GM23248 (cell line): ENCODE measurements around the gene TRPM3. TPM values are rescaled to one million over a fixed set of nuclear protein-coding genes. Genes with fewer than 3 reads are reported as not detected.

Experiments used
- DNase-seq: peaks from one replicate; pipeline ENCODE4 v3.0.0-alpha.2; 2015
- H2AFZ ChIP-seq: fragments of 200-600 bp; sonication (generic); 2 replicates; pipeline ENCODE4 v1.6.1; 2016; ENCODE audit warnings: antibody characterized with exemption
- H3F3A ChIP-seq: fragments of 200-600 bp; sonication (generic); 2 replicates; pipeline ENCODE4 v1.6.1; 2016; ENCODE audit warnings: mild to moderate bottlenecking, antibody characterized with exemption, mixed run types; ENCODE audit not compliant: insufficient read depth
- H3K27ac ChIP-seq: fragments of 200-600 bp; sonication (generic); 2 replicates; pipeline ENCODE4 v1.5.1; 2016; ENCODE audit warnings: mild to moderate bottlenecking
- H3K27me3 ChIP-seq: fragments of 200-600 bp; sonication (generic); replicated peaks from 2 replicates; pipeline ENCODE4 v1.6.1; 2016; ENCODE audit warnings: mild to moderate bottlenecking; ENCODE audit not compliant: insufficient read depth
- H3K36me3 ChIP-seq: fragments of 200-600 bp; sonication (generic); 2 replicates; pipeline ENCODE4 v1.6.1; 2016; ENCODE audit warnings: low read depth, mild to moderate bottlenecking
- H3K4me1 ChIP-seq: fragments of 200-600 bp; sonication (generic); 2 replicates; pipeline ENCODE4 v1.6.1; 2016; ENCODE audit warnings: mild to moderate bottlenecking; ENCODE audit not compliant: insufficient read depth
- H3K4me2 ChIP-seq: fragments of 200-600 bp; sonication (generic); one replicate; pipeline ENCODE4 v1.6.1; 2016; ENCODE audit warnings: mild to moderate bottlenecking; ENCODE audit not compliant: unreplicated experiment
- H3K4me3 ChIP-seq: fragments of 200-600 bp; sonication (generic); 2 replicates; pipeline ENCODE4 v1.5.1; 2016; ENCODE audit warnings: mild to moderate bottlenecking
- H3K79me2 ChIP-seq: fragments of 200-600 bp; sonication (generic); 2 replicates; pipeline ENCODE4 v1.6.1; 2016; ENCODE audit warnings: mild to moderate bottlenecking; ENCODE audit not compliant: insufficient read depth
- H3K9ac ChIP-seq: fragments of 200-600 bp; sonication (generic); 2 replicates; pipeline ENCODE4 v1.6.1; 2016; ENCODE audit warnings: mild to moderate bottlenecking
- H3K9me2 ChIP-seq: fragments of 200-600 bp; sonication (generic); 2 replicates; pipeline ENCODE4 v1.6.1; 2016; ENCODE audit warnings: mixed run types, mild to moderate bottlenecking, moderate library complexity; ENCODE audit not compliant: insufficient read depth
- H3K9me3 ChIP-seq: fragments of 200-600 bp; sonication (generic); one replicate; pipeline ENCODE4 v1.6.1; 2017; ENCODE audit warnings: low read depth
- H4K20me1 ChIP-seq: fragments of 200-600 bp; sonication (generic); 2 replicates; pipeline ENCODE4 v1.6.0; 2016; ENCODE audit not compliant: insufficient read depth
- EZH2 ChIP-seq: fragments of 200-600 bp; sonication (generic); IDR thresholded peaks from 2 replicates; pipeline ENCODE4 v1.6.1; 2018; ENCODE audit warnings: antibody characterized with exemption, mild to moderate bottlenecking; ENCODE audit not compliant: insufficient read depth, poor library complexity, severe bottlenecking
- EZH2phosphoT487 ChIP-seq: fragments of 200-600 bp; sonication (generic); IDR thresholded peaks from 2 replicates; pipeline ENCODE4 v1.6.1; 2018; ENCODE audit warnings: antibody characterized with exemption, moderate library complexity, mild to moderate bottlenecking, low read depth; ENCODE audit not compliant: insufficient read depth
- WGBS, 2 experiments: methylation state at CpG; one replicate each; pipeline ENCODE4 v1.1.6; 2015 to 2017; ENCODE audit warnings: low lambda C conversion rate in 2 of 2, low coverage in 1 of 2; ENCODE audit errors: missing lambda C conversion rate in 2 of 2; 5-methylcytosine and 5-hydroxymethylcytosine counted together
- in situ Hi-C: fragments of 300-500 bp; cut with MboI; formaldehyde crosslinking; loops from 2 replicates; pipeline ENCODE4 v1.15.0; 2020
- polyA plus RNA-seq: library from polyadenylated mRNA; unstranded; fragments of >200 nt; fragmentation: Nextera tagmentation; extraction: Ambion mirVana; gene quantifications from 2 replicates; pipeline ENCODE4 v1.2.1, GENCODE V29; 2016
- total RNA-seq: library from RNA; depleted of rRNA; stranded (reverse); fragments of >200 nt; shearing (Covaris generic); gene quantifications from 2 replicates; pipeline ENCODE4 v1.2.3, GENCODE V29; 2014

Gene TRPM3
- total and polyA plus RNA-seq, 2 experiments from 2014 or later = not detected

DNA sequence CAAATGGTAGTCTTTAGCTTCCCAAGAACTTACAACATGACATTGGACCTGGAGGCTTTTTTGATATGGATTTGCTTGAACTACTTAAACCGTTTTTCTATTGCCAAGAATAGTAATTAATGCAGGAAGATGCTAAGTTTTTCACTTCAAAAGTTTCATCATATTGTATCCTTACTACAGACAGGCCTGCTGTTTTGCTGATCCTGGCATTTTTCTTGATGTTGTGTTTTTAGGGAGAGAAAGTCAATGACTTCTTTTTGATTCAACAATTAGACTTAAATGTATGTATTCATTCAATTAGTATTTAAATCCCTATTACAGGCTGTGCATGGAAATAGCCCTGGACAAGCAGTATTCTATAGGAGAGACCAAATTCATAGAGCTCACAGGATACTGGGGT is 172.7 kb downstream of the TRPM3 start:
- in situ Hi-C loops = no loop called here
- Histone ChIP-seq H2AFZ (no peak overlapping the region), H3F3A (peaks cover 3% of the 10 kb centered on the region; the same call in 1 of the 2 replicates), H3K4me3 (no peak overlapping the region), H3K79me2 (no peaks in the 10 kb centered on the region), H3K4me2 (no peak overlapping the region), H3K27ac (no peak overlapping the region), H3K27me3 (no peaks in the 10 kb centered on the region), H3K36me3 (no peaks in the 10 kb centered on the region), H3K9me3 (no peaks in the 10 kb centered on the region), H4K20me1 (no peaks in the 10 kb centered on the region), H3K9me2 (no peaks in the 10 kb centered on the region), H3K9ac (no peak overlapping the region), H3K4me1 (peaks cover 40% of the 10 kb centered on the region)
- 12 to 20% methylated on average over 1 of the region's 1 CpG for WGBS, 2 experiments
- TF ChIP-seq EZH2 (no peak), EZH2phosphoT487 (no peak)
- no peak for DNase-seq

DNA sequence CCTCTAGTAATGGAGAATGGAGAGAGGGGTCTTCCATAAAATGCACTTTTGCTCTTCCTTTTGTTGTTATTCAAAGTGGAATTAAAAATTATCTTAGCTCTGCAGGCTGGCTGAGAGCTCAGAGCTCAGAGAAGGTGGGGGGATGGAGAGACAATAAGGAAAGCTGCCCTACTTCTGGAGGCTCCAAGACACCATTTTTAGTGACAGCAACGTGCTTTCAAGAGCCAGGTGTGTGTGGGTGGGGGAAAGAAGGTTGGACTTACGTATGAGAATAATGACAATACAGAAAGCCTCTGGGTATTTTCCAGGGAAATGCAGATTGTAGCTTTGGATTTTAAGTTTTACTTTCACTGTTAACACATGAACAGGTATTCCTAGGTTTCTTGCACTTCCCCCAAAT is 173.9 kb downstream of the TRPM3 start:
- Histone ChIP-seq H3K4me2 (peak overlapping the region; percentile 15), H3K9me2 (no peaks in the 10 kb centered on the region), H3K4me3 (no peak overlapping the region), H2AFZ (no peak overlapping the region), H3F3A (no peaks in the 10 kb centered on the region), H3K27me3 (0 out of 2 replicates have a peak, but pooled peaks cover 3% of the 10 kb centered on the region), H3K36me3 (no peaks in the 10 kb centered on the region), H3K79me2 (no peaks in the 10 kb centered on the region), H4K20me1 (no peaks in the 10 kb centered on the region), H3K4me1 (peaks cover 28% of the 10 kb centered on the region), H3K9ac (no peak overlapping the region), H3K9me3 (no peaks in the 10 kb centered on the region), H3K27ac (no peak overlapping the region)
- WGBS, 2 experiments = 42 to 53% methylated on average over 2 of the region's 2 CpGs
- in situ Hi-C loops = no loop called here
- DNase-seq = no peak
- TF ChIP-seq EZH2 = no peak
- no peak for TF ChIP-seq EZH2phosphoT487

DNA sequence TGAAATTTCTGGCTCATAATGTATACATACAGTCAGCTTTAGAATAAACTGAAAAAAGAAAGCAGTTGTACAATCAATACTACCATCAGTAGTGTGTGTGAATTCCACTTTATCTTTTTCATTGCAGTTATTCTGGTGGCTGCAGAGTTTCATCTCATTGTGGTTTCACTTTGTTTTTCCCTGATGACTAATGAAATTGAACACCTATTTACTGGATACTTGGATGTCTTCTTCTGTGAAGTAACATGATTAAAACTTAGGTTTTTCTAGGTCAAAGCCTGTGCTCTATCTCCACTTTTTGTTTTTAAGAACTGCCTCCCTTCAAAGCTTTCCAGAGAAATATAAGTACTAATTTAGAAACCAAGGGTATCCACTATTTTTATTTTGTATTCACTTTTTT is 174.3 kb downstream of the TRPM3 start:
- peak; percentile 37 for DNase-seq
- in situ Hi-C loops = no loop called here

DNA sequence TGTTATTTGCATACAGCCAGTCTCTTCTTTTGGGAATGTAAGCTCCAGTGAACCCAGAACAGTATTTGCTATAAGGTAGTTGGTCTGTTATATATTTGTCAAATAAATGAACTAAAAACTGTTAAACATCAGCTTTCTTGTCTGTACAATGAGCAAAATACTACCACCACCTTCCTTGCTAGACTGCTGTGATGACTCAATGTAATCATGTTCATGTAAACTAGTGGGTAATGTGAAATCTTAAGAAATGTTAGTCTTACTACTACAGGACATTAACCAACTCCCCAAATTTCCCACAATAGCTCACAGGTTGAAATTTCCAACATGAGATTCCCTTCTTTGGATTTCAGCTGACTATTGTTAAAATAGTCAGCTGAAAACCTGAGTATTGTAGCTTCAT is 176.1 kb downstream of the TRPM3 start:
- Histone ChIP-seq H3K9ac (no peak overlapping the region), H3K27me3 (0 out of 2 replicates have a peak, but pooled peaks cover 7% of the 10 kb centered on the region), H3F3A (no peaks in the 10 kb centered on the region), H3K9me3 (no peaks in the 10 kb centered on the region), H3K79me2 (no peaks in the 10 kb centered on the region), H3K4me2 (no peak overlapping the region), H3K27ac (no peak overlapping the region), H3K9me2 (no peaks in the 10 kb centered on the region), H4K20me1 (no peaks in the 10 kb centered on the region), H3K36me3 (no peaks in the 10 kb centered on the region), H3K4me1 (peaks cover 15% of the 10 kb centered on the region), H3K4me3 (no peak overlapping the region), H2AFZ (no peak overlapping the region)
- in situ Hi-C loops = no loop called here
- peak; percentile 36 for DNase-seq
- TF ChIP-seq EZH2phosphoT487 = no peak
- TF ChIP-seq EZH2 = no peak

More for the DNA sequence above, 174.3 kb downstream of the TRPM3 start:
- H3K4me2 ChIP-seq = peak overlapping the region; percentile 15
- H3K4me3 ChIP-seq = no peak overlapping the region
- no peaks in the 10 kb centered on the region for H3F3A ChIP-seq
- no peaks in the 10 kb centered on the region for H3K9me2 ChIP-seq
- no peak overlapping the region for H3K27ac ChIP-seq
- H3K79me2 ChIP-seq = no peaks in the 10 kb centered on the region
- H3K4me1 ChIP-seq = peaks cover 24% of the 10 kb centered on the region
- no peaks in the 10 kb centered on the region for H3K36me3 ChIP-seq
- no peak overlapping the region for H3K9ac ChIP-seq
- H4K20me1 ChIP-seq = no peaks in the 10 kb centered on the region
- no peaks in the 10 kb centered on the region for H3K9me3 ChIP-seq
- TF ChIP-seq EZH2 (no peak), EZH2phosphoT487 (no peak)
- H2AFZ ChIP-seq = no peak overlapping the region
- 0 out of 2 replicates have a peak, but pooled peaks cover 3% of the 10 kb centered on the region for H3K27me3 ChIP-seq

DNA sequence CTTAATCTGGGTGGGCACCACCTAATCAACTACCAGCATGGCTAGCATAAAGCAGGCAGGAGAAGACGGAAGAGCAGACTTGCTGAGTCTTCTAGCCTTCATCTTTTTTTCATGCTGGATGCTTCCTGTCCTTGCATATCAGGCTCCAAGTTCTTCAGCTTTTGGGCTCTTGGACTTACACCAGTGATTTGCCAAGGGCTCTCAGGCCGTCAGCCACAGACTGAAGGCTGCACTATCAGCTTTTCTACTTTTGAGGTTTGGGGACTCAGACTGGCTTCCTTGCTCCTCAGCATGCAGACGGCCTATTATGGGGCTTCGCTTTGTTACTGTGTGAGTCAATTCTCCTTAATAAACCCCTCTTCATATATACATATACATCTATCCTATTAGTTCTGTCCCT is 180.2 kb downstream of the TRPM3 start:
- Histone ChIP-seq H3K9me3 (no peaks in the 10 kb centered on the region), H2AFZ (no peak overlapping the region), H3K4me2 (no peak overlapping the region), H3K79me2 (no peaks in the 10 kb centered on the region), H4K20me1 (no peaks in the 10 kb centered on the region), H3K9me2 (no peaks in the 10 kb centered on the region), H3F3A (peaks cover 4% of the 10 kb centered on the region; the same call in 1 of the 2 replicates), H3K27me3 (peaks cover 9% of the 10 kb centered on the region; the same call in 1 of the 2 replicates), H3K4me1 (peaks cover 7% of the 10 kb centered on the region), H3K27ac (no peak overlapping the region), H3K36me3 (no peaks in the 10 kb centered on the region), H3K9ac (no peak overlapping the region), H3K4me3 (no peak overlapping the region)
- no peak for DNase-seq
- no peak for TF ChIP-seq EZH2phosphoT487
- no peak for TF ChIP-seq EZH2
- WGBS, 2 experiments = 41 to 52% methylated on average over 4 of the region's 4 CpGs
- in situ Hi-C loops = no loop called here
